Measurements from ENCODE around the gene TMEM14A. TPM values are rescaled to one million over a fixed set of nuclear protein-coding genes. Genes with fewer than 3 reads are reported as not detected.

The TMEM14A gene
- total RNA-seq, 1 donor = 19.9 TPM

DNA sequence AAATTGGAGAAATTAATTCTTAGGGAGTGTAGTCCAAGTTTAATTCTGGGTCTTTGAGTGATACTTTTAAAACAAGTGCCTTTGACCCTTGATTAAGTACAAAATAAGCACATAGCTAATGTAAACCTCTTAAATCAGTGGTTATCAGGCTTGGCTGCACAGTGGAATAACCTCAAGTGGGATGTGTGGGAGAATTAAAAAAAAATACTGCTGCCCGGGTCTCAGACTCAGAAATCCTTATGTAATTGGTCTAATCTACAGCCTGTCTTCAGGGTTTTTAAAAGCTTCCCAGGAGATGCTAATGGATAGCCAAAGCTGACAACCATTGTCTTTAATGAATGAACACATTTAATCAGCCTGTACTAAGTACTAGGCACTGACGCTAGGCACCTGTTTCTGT lies 28.5 kb upstream of the TMEM14A start:
- H3K4me1 ChIP-seq (ENCODE audit: insufficient read depth, low read length) = peaks cover 10% of the 10 kb centered on the region
- H3K79me2 ChIP-seq (ENCODE audit: insufficient read depth, low read length) = no peaks in the 10 kb centered on the region
- H3K27ac ChIP-seq (ENCODE audit: low read depth, low read length) = no peak overlapping the region
- H3K4me3 ChIP-seq (ENCODE audit: insufficient read depth, low read length) = no peak overlapping the region
- no peaks in the 10 kb centered on the region for H3K9me3 ChIP-seq (ENCODE audit: low read depth, low read length)
- H2AFZ ChIP-seq (ENCODE audit: low read length) = no peak overlapping the region
- TF ChIP-seq, protein P1, sequence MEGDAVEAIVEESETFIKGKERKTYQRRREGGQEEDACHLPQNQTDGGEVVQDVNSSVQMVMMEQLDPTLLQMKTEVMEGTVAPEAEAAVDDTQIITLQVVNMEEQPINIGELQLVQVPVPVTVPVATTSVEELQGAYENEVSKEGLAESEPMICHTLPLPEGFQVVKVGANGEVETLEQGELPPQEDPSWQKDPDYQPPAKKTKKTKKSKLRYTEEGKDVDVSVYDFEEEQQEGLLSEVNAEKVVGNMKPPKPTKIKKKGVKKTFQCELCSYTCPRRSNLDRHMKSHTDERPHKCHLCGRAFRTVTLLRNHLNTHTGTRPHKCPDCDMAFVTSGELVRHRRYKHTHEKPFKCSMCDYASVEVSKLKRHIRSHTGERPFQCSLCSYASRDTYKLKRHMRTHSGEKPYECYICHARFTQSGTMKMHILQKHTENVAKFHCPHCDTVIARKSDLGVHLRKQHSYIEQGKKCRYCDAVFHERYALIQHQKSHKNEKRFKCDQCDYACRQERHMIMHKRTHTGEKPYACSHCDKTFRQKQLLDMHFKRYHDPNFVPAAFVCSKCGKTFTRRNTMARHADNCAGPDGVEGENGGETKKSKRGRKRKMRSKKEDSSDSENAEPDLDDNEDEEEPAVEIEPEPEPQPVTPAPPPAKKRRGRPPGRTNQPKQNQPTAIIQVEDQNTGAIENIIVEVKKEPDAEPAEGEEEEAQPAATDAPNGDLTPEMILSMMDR (IDR thresholded peaks at IDR 0.05; ENCODE audit: extremely low read depth, low read depth, low read length) = no peak
- no peaks in the 10 kb centered on the region for H4K20me1 ChIP-seq (ENCODE audit: insufficient read depth, low read length)
- H3K27me3 ChIP-seq (ENCODE audit: insufficient read depth, low read length) = no peaks in the 10 kb centered on the region
- no peak overlapping the region for H3K4me2 ChIP-seq (ENCODE audit: insufficient read depth, low read length)
- no peak for DNase-seq (ENCODE audit: insufficient read length, low spot score, missing footprints)
- no peaks in the 10 kb centered on the region for H3K36me3 ChIP-seq (ENCODE audit: insufficient read depth, low read length)

DNA sequence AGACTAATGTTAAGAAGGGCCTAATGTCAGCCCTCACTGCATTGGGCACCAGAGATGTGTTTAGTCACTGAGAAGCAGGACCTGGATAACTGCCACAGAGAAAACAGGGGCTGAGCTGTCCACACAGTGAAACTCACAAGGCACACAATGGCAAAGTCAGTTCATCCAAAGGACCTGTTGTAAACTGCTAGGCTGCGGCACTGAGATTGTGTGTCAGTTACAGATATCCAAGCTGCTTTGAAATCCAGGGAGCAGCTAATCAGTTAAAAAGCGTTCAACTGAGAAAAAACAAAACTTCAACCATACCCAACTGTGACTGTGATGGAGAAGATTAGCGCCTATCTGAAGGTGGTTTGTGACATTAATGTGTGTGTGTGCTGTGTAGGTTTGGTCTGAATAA lies 27.8 kb upstream of the TMEM14A start:
- H3K79me2 ChIP-seq (ENCODE audit: insufficient read depth, low read length) = no peaks in the 10 kb centered on the region
- no peak overlapping the region for H3K27ac ChIP-seq (ENCODE audit: low read depth, low read length)
- no peak for DNase-seq (ENCODE audit: insufficient read length, low spot score, missing footprints)
- no peaks in the 10 kb centered on the region for H3K9me3 ChIP-seq (ENCODE audit: low read depth, low read length)
- no peaks in the 10 kb centered on the region for H4K20me1 ChIP-seq (ENCODE audit: insufficient read depth, low read length)
- H3K27me3 ChIP-seq (ENCODE audit: insufficient read depth, low read length) = no peaks in the 10 kb centered on the region
- no peak overlapping the region for H3K4me2 ChIP-seq (ENCODE audit: insufficient read depth, low read length)
- H3K4me1 ChIP-seq (ENCODE audit: insufficient read depth, low read length) = peaks cover 12% of the 10 kb centered on the region
- H3K4me3 ChIP-seq (ENCODE audit: insufficient read depth, low read length) = no peak overlapping the region
- no peaks in the 10 kb centered on the region for H3K36me3 ChIP-seq (ENCODE audit: insufficient read depth, low read length)
- no peak overlapping the region for H2AFZ ChIP-seq (ENCODE audit: low read length)
- TF ChIP-seq, protein P1 (IDR thresholded peaks at IDR 0.05; ENCODE audit: extremely low read depth, low read depth, low read length) = no peak

DNA sequence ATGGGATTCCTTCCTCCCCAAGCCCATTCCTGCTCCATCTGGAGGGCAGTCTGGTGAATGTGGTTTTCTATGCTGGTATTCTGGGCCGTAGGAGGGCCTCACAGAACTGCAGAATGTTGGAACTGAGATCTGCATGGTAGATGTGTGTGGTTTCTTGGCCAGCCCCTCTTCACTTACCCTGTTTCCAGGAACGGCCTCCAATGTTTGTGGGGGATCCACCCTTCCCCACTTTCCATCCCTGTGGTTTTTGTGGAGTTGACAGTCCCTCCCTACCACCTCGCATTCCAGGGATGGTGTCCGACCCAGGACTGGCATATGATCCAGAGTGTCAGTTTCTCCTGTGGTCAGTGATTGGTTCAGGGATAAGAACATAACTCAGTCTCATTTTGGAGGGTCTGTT lies 26.7 kb upstream of the TMEM14A start:
- TF ChIP-seq, protein P1 (IDR thresholded peaks at IDR 0.05; ENCODE audit: extremely low read depth, low read depth, low read length) = no peak
- Histone ChIP-seq H3K4me2 (ENCODE audit: insufficient read depth, low read length) (no peak overlapping the region), H3K4me3 (ENCODE audit: insufficient read depth, low read length) (no peak overlapping the region), H3K27me3 (ENCODE audit: insufficient read depth, low read length) (no peaks in the 10 kb centered on the region), H3K4me1 (ENCODE audit: insufficient read depth, low read length) (peaks cover 12% of the 10 kb centered on the region), H3K79me2 (ENCODE audit: insufficient read depth, low read length) (no peaks in the 10 kb centered on the region), H4K20me1 (ENCODE audit: insufficient read depth, low read length) (no peaks in the 10 kb centered on the region), H3K36me3 (ENCODE audit: insufficient read depth, low read length) (no peaks in the 10 kb centered on the region), H2AFZ (ENCODE audit: low read length) (no peak overlapping the region), H3K27ac (ENCODE audit: low read depth, low read length) (no peak overlapping the region), H3K9me3 (ENCODE audit: low read depth, low read length) (no peaks in the 10 kb centered on the region)
- DNase-seq (ENCODE audit: insufficient read length, low spot score, missing footprints) = no peak

DNA sequence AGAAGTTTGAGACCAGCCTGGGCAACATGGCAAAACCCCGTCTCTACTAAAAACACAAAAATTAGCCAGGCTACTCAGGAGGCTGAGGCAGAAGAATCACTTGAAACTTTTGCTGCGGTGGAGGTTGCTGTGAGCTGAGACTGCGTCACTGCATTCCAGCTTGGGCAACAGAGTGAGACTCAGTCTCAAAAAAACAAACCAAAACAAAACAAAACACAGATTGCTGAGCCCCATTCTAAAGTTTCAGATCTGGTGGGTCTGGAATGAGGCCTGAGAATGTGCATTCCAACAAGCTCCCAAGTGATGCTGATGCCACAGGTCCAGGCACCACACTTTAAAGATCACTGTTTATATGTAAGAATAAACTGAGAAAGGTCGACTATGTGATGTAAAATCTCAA lies 24.9 kb upstream of the TMEM14A start:
- TF ChIP-seq, protein P1 (IDR thresholded peaks at IDR 0.05; ENCODE audit: extremely low read depth, low read depth, low read length) = no peak
- no peaks in the 10 kb centered on the region for H3K9me3 ChIP-seq (ENCODE audit: low read depth, low read length)
- H3K4me2 ChIP-seq (ENCODE audit: insufficient read depth, low read length) = no peak overlapping the region
- no peaks in the 10 kb centered on the region for H3K79me2 ChIP-seq (ENCODE audit: insufficient read depth, low read length)
- no peaks in the 10 kb centered on the region for H4K20me1 ChIP-seq (ENCODE audit: insufficient read depth, low read length)
- no peak overlapping the region for H2AFZ ChIP-seq (ENCODE audit: low read length)
- H3K4me1 ChIP-seq (ENCODE audit: insufficient read depth, low read length) = peaks cover 22% of the 10 kb centered on the region
- no peak for DNase-seq (ENCODE audit: insufficient read length, low spot score, missing footprints)
- no peaks in the 10 kb centered on the region for H3K27me3 ChIP-seq (ENCODE audit: insufficient read depth, low read length)
- no peaks in the 10 kb centered on the region for H3K36me3 ChIP-seq (ENCODE audit: insufficient read depth, low read length)
- H3K4me3 ChIP-seq (ENCODE audit: insufficient read depth, low read length) = no peak overlapping the region
- peak overlapping the region; percentile 66 for H3K27ac ChIP-seq (ENCODE audit: low read depth, low read length)
